HepG2 (cell line): ENCODE measurements around the gene ALDH3A1.

Experiments
- ATF3 ChIP-seq: sonication (generic); formaldehyde crosslinking; IDR thresholded peaks from 2 replicates; pipeline ENCODE4 v1.4.0; 2020; ENCODE audit warnings: missing genetic modification reagents
- ETV6 ChIP-seq: sonication (generic); formaldehyde crosslinking; conservative IDR thresholded peaks from 2 replicates; pipeline ENCODE4 v1.4.0; 2020; ENCODE audit warnings: missing genetic modification reagents
- JUNB ChIP-seq: sonication (generic); formaldehyde crosslinking; IDR thresholded peaks from 2 replicates; pipeline ENCODE4 v1.8.0; 2022; ENCODE audit warnings: missing genetic modification reagents, mild to moderate bottlenecking, borderline replicate concordance
- KDM3A ChIP-seq: IDR thresholded peaks from 2 replicates; pipeline ENCODE4 v1.6.1; 2018; ENCODE audit warnings: low read depth, missing compliant biosample characterization
- KMT2B ChIP-seq: IDR thresholded peaks from 2 replicates; pipeline ENCODE4 v1.6.1; 2016; ENCODE audit warnings: missing genetic modification reagents, missing compliant biosample characterization
- MTF2 ChIP-seq: sonication (generic); formaldehyde crosslinking; IDR thresholded peaks from 2 replicates; pipeline ENCODE4 v1.5.0; 2020; ENCODE audit warnings: missing genetic modification reagents, borderline replicate concordance
- SRSF9 ChIP-seq: fragments of 200-400 bp; formaldehyde crosslinking; IDR thresholded peaks from 2 replicates; pipeline ENCODE4 v1.6.1; 2018; ENCODE audit warnings: borderline replicate concordance, mild to moderate bottlenecking, low read depth, low read length; ENCODE audit not compliant: insufficient read depth, poor library complexity, severe bottlenecking
- TCF7 ChIP-seq: sonication (generic); IDR thresholded peaks from 2 replicates; pipeline ENCODE4 v1.6.1; 2016; ENCODE audit warnings: antibody characterized with exemption, low read depth
- ZNF224 ChIP-seq: sonication (generic); formaldehyde crosslinking; IDR thresholded peaks from 2 replicates; pipeline ENCODE4 v1.5.0; 2020; ENCODE audit warnings: mild to moderate bottlenecking, missing genetic modification reagents
- ZNF263 ChIP-seq: sonication (generic); formaldehyde crosslinking; IDR thresholded peaks from 2 replicates; pipeline ENCODE4 v1.4.0; 2020; ENCODE audit warnings: missing genetic modification reagents
- ZXDC ChIP-seq: sonication (generic); formaldehyde crosslinking; IDR thresholded peaks from 2 replicates; pipeline ENCODE4 v1.5.0; 2020; ENCODE audit warnings: mild to moderate bottlenecking, missing genetic modification reagents
- TF ChIP-seq, protein P1 (sequence below): sonication (generic); formaldehyde crosslinking; IDR thresholded peaks from 2 replicates; pipeline ENCODE4 v1.5.0; 2020; ENCODE audit warnings: mild to moderate bottlenecking, missing genetic modification reagents, moderate library complexity
- TF ChIP-seq, protein P2 (sequence below): sonication (generic); formaldehyde crosslinking; IDR thresholded peaks from 2 replicates; pipeline ENCODE4 v1.4.0; 2020; ENCODE audit warnings: mild to moderate bottlenecking, missing genetic modification reagents

- TF ChIP-seq, protein P1, sequence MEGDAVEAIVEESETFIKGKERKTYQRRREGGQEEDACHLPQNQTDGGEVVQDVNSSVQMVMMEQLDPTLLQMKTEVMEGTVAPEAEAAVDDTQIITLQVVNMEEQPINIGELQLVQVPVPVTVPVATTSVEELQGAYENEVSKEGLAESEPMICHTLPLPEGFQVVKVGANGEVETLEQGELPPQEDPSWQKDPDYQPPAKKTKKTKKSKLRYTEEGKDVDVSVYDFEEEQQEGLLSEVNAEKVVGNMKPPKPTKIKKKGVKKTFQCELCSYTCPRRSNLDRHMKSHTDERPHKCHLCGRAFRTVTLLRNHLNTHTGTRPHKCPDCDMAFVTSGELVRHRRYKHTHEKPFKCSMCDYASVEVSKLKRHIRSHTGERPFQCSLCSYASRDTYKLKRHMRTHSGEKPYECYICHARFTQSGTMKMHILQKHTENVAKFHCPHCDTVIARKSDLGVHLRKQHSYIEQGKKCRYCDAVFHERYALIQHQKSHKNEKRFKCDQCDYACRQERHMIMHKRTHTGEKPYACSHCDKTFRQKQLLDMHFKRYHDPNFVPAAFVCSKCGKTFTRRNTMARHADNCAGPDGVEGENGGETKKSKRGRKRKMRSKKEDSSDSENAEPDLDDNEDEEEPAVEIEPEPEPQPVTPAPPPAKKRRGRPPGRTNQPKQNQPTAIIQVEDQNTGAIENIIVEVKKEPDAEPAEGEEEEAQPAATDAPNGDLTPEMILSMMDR, result no peak
- TF ChIP-seq KDM3A (CRISPR knock-in tag) (no peak), SRSF9 (no peak), ZNF224 (CRISPR knock-in tag) (no peak), MTF2 (CRISPR knock-in tag) (no peak), KMT2B (CRISPR knock-in tag) (no peak), ETV6 (CRISPR knock-in tag) (no peak), ZNF263 (no peak), ATF3 (no peak), TCF7 (no peak), JUNB (CRISPR knock-in tag) (no peak), ZXDC (CRISPR knock-in tag) (no peak)
- TF ChIP-seq, protein P2, sequence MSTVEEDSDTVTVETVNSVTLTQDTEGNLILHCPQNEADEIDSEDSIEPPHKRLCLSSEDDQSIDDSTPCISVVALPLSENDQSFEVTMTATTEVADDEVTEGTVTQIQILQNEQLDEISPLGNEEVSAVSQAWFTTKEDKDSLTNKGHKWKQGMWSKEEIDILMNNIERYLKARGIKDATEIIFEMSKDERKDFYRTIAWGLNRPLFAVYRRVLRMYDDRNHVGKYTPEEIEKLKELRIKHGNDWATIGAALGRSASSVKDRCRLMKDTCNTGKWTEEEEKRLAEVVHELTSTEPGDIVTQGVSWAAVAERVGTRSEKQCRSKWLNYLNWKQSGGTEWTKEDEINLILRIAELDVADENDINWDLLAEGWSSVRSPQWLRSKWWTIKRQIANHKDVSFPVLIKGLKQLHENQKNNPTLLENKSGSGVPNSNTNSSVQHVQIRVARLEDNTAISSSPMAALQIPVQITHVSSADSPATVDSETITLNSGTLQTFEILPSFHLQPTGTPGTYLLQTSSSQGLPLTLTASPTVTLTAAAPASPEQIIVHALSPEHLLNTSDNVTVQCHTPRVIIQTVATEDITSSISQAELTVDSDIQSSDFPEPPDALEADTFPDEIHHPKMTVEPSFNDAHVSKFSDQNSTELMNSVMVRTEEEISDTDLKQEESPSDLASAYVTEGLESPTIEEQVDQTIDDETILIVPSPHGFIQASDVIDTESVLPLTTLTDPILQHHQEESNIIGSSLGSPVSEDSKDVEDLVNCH (CRISPR knock-in tag), result no peak
Observed at GRCh38 chr17:19718041-19718612, 30.0 kb downstream of the ALDH3A1 start.
